ENCODE data around the gene TTI1.

DNA sequence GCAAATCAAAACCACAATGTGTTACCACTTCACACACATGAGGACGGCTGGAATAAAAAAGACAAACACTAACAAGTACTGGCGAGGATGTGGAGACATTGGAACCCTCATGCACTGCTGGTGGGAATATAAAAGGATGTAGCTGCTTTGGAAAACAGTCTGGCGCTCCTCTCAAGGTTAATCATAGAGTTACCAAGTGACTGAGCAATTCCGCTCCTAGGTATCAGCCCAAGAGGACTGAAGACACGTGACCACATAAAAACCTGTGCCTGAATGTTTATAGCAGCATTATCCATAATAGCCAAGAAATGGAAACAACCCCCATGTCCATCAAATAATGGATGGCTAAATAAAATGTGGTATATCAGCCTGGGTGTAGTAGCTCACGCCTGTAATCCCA lies 85.3 kb downstream of the TTI1 start:
- no peak for TF ChIP-seq MXI1 (conservative IDR thresholded peaks at IDR 0.05; ENCODE audit: poor library complexity, severe bottlenecking)
- no peak for TF ChIP-seq EP300 (conservative IDR thresholded peaks at IDR 0.05; ENCODE audit: poor library complexity, severe bottlenecking)
- TF ChIP-seq, protein P1, sequence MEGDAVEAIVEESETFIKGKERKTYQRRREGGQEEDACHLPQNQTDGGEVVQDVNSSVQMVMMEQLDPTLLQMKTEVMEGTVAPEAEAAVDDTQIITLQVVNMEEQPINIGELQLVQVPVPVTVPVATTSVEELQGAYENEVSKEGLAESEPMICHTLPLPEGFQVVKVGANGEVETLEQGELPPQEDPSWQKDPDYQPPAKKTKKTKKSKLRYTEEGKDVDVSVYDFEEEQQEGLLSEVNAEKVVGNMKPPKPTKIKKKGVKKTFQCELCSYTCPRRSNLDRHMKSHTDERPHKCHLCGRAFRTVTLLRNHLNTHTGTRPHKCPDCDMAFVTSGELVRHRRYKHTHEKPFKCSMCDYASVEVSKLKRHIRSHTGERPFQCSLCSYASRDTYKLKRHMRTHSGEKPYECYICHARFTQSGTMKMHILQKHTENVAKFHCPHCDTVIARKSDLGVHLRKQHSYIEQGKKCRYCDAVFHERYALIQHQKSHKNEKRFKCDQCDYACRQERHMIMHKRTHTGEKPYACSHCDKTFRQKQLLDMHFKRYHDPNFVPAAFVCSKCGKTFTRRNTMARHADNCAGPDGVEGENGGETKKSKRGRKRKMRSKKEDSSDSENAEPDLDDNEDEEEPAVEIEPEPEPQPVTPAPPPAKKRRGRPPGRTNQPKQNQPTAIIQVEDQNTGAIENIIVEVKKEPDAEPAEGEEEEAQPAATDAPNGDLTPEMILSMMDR (IDR thresholded peaks at IDR 0.05; ENCODE audit: poor library complexity, severe bottlenecking), result no peak
- TF ChIP-seq TAF1 (IDR thresholded peaks at IDR 0.05; ENCODE audit: low read depth), result no peak
- TF ChIP-seq EZH2 (IDR thresholded peaks at IDR 0.05; ENCODE audit: borderline replicate concordance, insufficient read depth, low read length, poor library complexity, severe bottlenecking), result no peak
- TF ChIP-seq POLR2AphosphoS5 (IDR thresholded peaks at IDR 0.05), result no peak
- TF ChIP-seq RAD21 (conservative IDR thresholded peaks at IDR 0.05), result no peak

All from neural cell (in vitro differentiated cells).